Loucy (cell line): ENCODE results near the gene CNMD.

Source experiments
- H2AFZ ChIP-seq: fragments of 200-600 bp; sonication (generic); 2 replicates; pipeline ENCODE4 v1.6.0; 2016; ENCODE audit warnings: antibody characterized with exemption, mild to moderate bottlenecking, low read length, moderate library complexity
- H3F3A ChIP-seq: fragments of 200-600 bp; 2 replicates; pipeline ENCODE4 v1.6.0; 2016; ENCODE audit warnings: antibody characterized with exemption, low read depth, mild to moderate bottlenecking
- H3K27me3 ChIP-seq: fragments of 200-600 bp; sonication (generic); 2 replicates; pipeline ENCODE4 v1.6.1; 2014; ENCODE audit warnings: low read length, mild to moderate bottlenecking; ENCODE audit not compliant: insufficient read depth, poor library complexity, severe bottlenecking
- H3K36me3 ChIP-seq: fragments of 200-600 bp; sonication (generic); 2 replicates; pipeline ENCODE4 v1.6.1; 2016; ENCODE audit warnings: low read length; ENCODE audit not compliant: insufficient read depth
- H3K4me1 ChIP-seq: fragments of 200-600 bp; sonication (generic); 2 replicates; pipeline ENCODE4 v1.5.1; 2014; ENCODE audit warnings: low read length, mild to moderate bottlenecking; ENCODE audit not compliant: insufficient read depth, poor library complexity, severe bottlenecking
- H3K4me2 ChIP-seq: fragments of 200-600 bp; sonication (generic); 2 replicates; pipeline ENCODE4 v1.6.0; 2014; ENCODE audit warnings: antibody characterized with exemption, low read length, low read depth, mild to moderate bottlenecking; ENCODE audit not compliant: poor library complexity, severe bottlenecking
- H3K4me3 ChIP-seq: fragments of 200-600 bp; sonication (generic); 2 replicates; pipeline ENCODE4 v1.5.1; 2014; ENCODE audit warnings: low read length, mild to moderate bottlenecking, mixed read lengths; ENCODE audit not compliant: poor library complexity, severe bottlenecking
- H3K79me2 ChIP-seq: fragments of 200-600 bp; sonication (generic); 2 replicates; pipeline ENCODE4 v1.6.1; 2014; ENCODE audit warnings: low read length; ENCODE audit not compliant: insufficient read depth
- H3K9ac ChIP-seq: fragments of 200-600 bp; sonication (generic); 2 replicates; pipeline ENCODE4 v1.6.0; 2014; ENCODE audit warnings: mild to moderate bottlenecking, low read depth, low read length, moderate library complexity; ENCODE audit not compliant: poor library complexity, severe bottlenecking
- H3K9me2 ChIP-seq: fragments of 200-600 bp; sonication (generic); replicated peaks from 2 replicates; pipeline ENCODE4 v1.6.1; 2016; ENCODE audit warnings: low read depth, low read length, mixed read lengths
- H3K9me3 ChIP-seq: fragments of 200-600 bp; sonication (generic); 2 replicates; pipeline ENCODE4 v1.6.1; 2014; ENCODE audit warnings: mild to moderate bottlenecking, antibody characterized with exemption, low read length, low read depth; ENCODE audit not compliant: insufficient read depth
- H4K20me1 ChIP-seq: fragments of 200-600 bp; sonication (generic); 2 replicates; pipeline ENCODE4 v1.6.0; 2014; ENCODE audit warnings: antibody characterized with exemption, low read length, mild to moderate bottlenecking; ENCODE audit not compliant: insufficient read depth, poor library complexity, severe bottlenecking
- EZH2phosphoT487 ChIP-seq: fragments of 200-600 bp; IDR thresholded peaks from 2 replicates; pipeline ENCODE4 v1.6.1; 2018; ENCODE audit warnings: antibody characterized with exemption, mild to moderate bottlenecking, moderate library complexity, borderline replicate concordance
- TF ChIP-seq, protein P1 (sequence below): fragments of 200-600 bp; sonication (generic); conservative IDR thresholded peaks from 2 replicates; pipeline ENCODE4 v1.5.1; 2014; ENCODE audit warnings: mild to moderate bottlenecking, antibody characterized with exemption, low read length

The CNMD gene

DNA sequence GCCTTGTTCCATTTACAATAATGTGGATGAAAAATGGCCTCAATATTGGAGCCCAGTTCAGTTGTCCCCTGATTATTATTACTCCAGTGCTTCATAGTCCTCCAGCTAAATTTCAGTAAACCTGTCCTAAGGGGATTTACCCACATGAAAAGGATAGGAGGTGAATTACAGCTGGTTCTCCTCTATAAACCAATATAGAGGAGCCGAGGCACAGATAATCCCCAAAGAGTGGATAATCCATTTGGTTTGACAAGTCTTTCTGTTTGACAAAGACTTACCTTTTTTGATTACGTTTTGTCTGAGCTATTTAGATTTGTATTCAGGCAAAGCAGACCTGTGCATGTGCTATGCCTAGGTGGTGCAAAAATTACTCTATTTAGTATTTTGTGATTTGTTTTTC, 2.7 kb downstream of the CNMD start:
- Histone ChIP-seq H3F3A (no peaks in the 10 kb centered on the region), H3K4me3 (no peak overlapping the region), H2AFZ (no peak overlapping the region), H3K4me2 (no peak overlapping the region), H3K27me3 (no peaks in the 10 kb centered on the region), H3K4me1 (no peaks in the 10 kb centered on the region), H3K36me3 (no peaks in the 10 kb centered on the region), H4K20me1 (no peaks in the 10 kb centered on the region), H3K9me2 (no peaks in the 10 kb centered on the region), H3K9me3 (no peaks in the 10 kb centered on the region), H3K79me2 (no peaks in the 10 kb centered on the region), H3K9ac (no peak overlapping the region)
- no peak for TF ChIP-seq EZH2phosphoT487
- TF ChIP-seq, protein P1, sequence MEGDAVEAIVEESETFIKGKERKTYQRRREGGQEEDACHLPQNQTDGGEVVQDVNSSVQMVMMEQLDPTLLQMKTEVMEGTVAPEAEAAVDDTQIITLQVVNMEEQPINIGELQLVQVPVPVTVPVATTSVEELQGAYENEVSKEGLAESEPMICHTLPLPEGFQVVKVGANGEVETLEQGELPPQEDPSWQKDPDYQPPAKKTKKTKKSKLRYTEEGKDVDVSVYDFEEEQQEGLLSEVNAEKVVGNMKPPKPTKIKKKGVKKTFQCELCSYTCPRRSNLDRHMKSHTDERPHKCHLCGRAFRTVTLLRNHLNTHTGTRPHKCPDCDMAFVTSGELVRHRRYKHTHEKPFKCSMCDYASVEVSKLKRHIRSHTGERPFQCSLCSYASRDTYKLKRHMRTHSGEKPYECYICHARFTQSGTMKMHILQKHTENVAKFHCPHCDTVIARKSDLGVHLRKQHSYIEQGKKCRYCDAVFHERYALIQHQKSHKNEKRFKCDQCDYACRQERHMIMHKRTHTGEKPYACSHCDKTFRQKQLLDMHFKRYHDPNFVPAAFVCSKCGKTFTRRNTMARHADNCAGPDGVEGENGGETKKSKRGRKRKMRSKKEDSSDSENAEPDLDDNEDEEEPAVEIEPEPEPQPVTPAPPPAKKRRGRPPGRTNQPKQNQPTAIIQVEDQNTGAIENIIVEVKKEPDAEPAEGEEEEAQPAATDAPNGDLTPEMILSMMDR = no peak

DNA sequence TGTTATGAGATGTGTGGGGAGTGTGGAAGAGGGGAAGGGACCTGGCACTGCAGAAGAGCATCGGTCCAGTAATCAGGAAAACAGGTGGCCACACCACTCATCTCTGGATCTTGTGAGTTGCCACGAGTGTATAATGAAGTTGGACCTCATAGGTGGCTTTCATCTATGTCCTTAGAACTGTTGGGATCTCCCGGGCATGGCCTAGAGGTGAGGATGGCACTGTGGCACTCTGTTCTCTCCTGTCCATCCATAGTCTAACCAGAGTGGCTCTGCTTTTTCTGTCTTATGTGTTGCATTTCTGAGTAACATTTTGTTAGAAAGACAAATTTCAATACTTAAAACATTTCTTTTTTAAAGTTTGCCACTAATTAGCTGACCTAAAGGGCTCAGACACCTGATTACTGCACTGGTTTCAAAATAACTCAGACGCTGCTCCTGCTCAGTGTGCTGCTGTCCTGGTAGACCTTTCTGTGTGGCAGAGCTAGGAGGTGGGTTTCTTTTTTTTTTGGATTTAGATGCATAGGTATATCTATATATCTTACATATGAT, 5.5 kb downstream of the CNMD start:
- Histone ChIP-seq H3K9me3 (no peaks in the 10 kb centered on the region), H3F3A (no peaks in the 10 kb centered on the region), H3K4me1 (no peaks in the 10 kb centered on the region), H3K36me3 (no peaks in the 10 kb centered on the region), H3K9me2 (no peaks in the 10 kb centered on the region), H4K20me1 (no peaks in the 10 kb centered on the region), H2AFZ (no peak overlapping the region), H3K27me3 (no peaks in the 10 kb centered on the region), H3K9ac (no peak overlapping the region), H3K4me2 (no peak overlapping the region), H3K79me2 (no peaks in the 10 kb centered on the region), H3K4me3 (no peak overlapping the region)
- TF ChIP-seq, protein P1 = no peak
- TF ChIP-seq EZH2phosphoT487 = no peak

DNA sequence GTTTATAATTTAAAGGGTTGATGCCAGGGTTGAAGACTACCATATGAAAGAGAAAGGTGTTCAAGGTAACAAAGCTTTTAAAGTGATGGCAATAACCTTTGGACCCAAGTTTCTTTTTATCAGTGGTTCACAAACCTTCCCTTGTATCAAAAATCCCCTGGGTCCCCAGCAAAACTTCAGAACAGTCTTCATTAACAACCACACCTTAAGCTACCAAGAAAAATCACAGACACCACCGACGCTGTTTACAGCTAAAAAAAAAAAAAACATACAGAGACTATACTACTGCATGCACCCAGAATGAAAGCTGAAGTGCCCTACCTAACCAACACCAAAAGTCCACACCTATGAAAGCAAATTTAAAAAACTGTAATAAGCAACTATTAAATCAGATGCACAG, 13.4 kb downstream of the CNMD start:
- Histone ChIP-seq H3K4me3 (no peak overlapping the region), H3K79me2 (no peaks in the 10 kb centered on the region), H3K9me3 (no peaks in the 10 kb centered on the region), H3K4me1 (no peaks in the 10 kb centered on the region), H3K9ac (no peak overlapping the region), H3F3A (no peaks in the 10 kb centered on the region), H3K9me2 (no peaks in the 10 kb centered on the region), H4K20me1 (no peaks in the 10 kb centered on the region), H3K27me3 (no peaks in the 10 kb centered on the region), H3K36me3 (no peaks in the 10 kb centered on the region), H2AFZ (no peak overlapping the region), H3K4me2 (no peak overlapping the region)
- TF ChIP-seq, protein P1 = no peak
- TF ChIP-seq EZH2phosphoT487 = no peak
